Measurements from ENCODE around the gene VILL.

VILL gene

GRCh38 chr3:38018296-38019266 is 28.0 kb downstream of the VILL start:
- no peak overlapping the region for H3K4me3 ChIP-seq (ENCODE audit: low read depth, low read length)
- peaks cover 6% of the 10 kb centered on the region for H3K9me3 ChIP-seq (ENCODE audit: severe bottlenecking)
- H3K27ac ChIP-seq: no peak overlapping the region

GRCh38 chr3:38019658-38020341 is 29.2 kb downstream of the VILL start:
- Histone ChIP-seq H3K27ac (no peak overlapping the region), H3K27me3 (ENCODE audit: insufficient read depth, low read depth, severe bottlenecking) (no peaks in the 10 kb centered on the region), H3K4me3 (ENCODE audit: low read depth, low read length) (no peak overlapping the region), H3K9me3 (ENCODE audit: severe bottlenecking) (peaks cover 6% of the 10 kb centered on the region), H3K36me3 (no peaks in the 10 kb centered on the region)
- TF ChIP-seq CTCF (IDR thresholded peaks at IDR 0.05; ENCODE audit: low read depth, low read length): no peak
- DNase-seq: no peak

More at GRCh38 chr3:38018296-38019266, 28.0 kb downstream of the VILL start:
- no peak for DNase-seq
- Histone ChIP-seq H3K36me3 (no peaks in the 10 kb centered on the region), H3K27me3 (ENCODE audit: insufficient read depth, low read depth, severe bottlenecking) (no peaks in the 10 kb centered on the region)
- TF ChIP-seq CTCF (IDR thresholded peaks at IDR 0.05; ENCODE audit: low read depth, low read length): 0 out of 2 replicates have a peak, but pooled peaks have one; percentile 15

- no peak for TF ChIP-seq CTCF (IDR thresholded peaks at IDR 0.05; ENCODE audit: low read depth, low read length)
- H3K36me3 ChIP-seq: no peaks in the 10 kb centered on the region
- DNase-seq: no peak
- H3K4me3 ChIP-seq (ENCODE audit: low read depth, low read length): no peak overlapping the region
- no peak overlapping the region for H3K27ac ChIP-seq
- no peaks in the 10 kb centered on the region for H3K27me3 ChIP-seq (ENCODE audit: insufficient read depth, low read depth, severe bottlenecking)
- peaks cover 6% of the 10 kb centered on the region for H3K9me3 ChIP-seq (ENCODE audit: severe bottlenecking)
These were observed 29.7 kb downstream of the VILL start for GRCh38 chr3:38020342-38020726.

- no peak for TF ChIP-seq CTCF (IDR thresholded peaks at IDR 0.05; ENCODE audit: low read depth, low read length)
- no peak overlapping the region for H3K4me3 ChIP-seq (ENCODE audit: low read depth, low read length)
- no peaks in the 10 kb centered on the region for H3K36me3 ChIP-seq
- no peaks in the 10 kb centered on the region for H3K27me3 ChIP-seq (ENCODE audit: insufficient read depth, low read depth, severe bottlenecking)
- peak overlapping the region; percentile 36; the same call in 1 of the 2 replicates for H3K27ac ChIP-seq
- DNase-seq: no peak
- peaks cover under 1% of the 10 kb centered on the region for H3K9me3 ChIP-seq (ENCODE audit: severe bottlenecking)
These were observed 30.6 kb downstream of the VILL start for GRCh38 chr3:38021196-38021595.

- H3K36me3 ChIP-seq: no peaks in the 10 kb centered on the region
- no peak overlapping the region for H3K4me3 ChIP-seq (ENCODE audit: low read depth, low read length)
- no peak overlapping the region for H3K27ac ChIP-seq
- H3K9me3 ChIP-seq (ENCODE audit: severe bottlenecking): no peaks in the 10 kb centered on the region
- TF ChIP-seq CTCF (IDR thresholded peaks at IDR 0.05; ENCODE audit: low read depth, low read length): no peak
- no peaks in the 10 kb centered on the region for H3K27me3 ChIP-seq (ENCODE audit: insufficient read depth, low read depth, severe bottlenecking)
- no peak for DNase-seq
These were observed 31.7 kb downstream of the VILL start for GRCh38 chr3:38022301-38022700.
